GM15510 (cell line): ENCODE results near the gene TSPAN14.

ENCODE experiments used
- POLR2A ChIP-seq: IDR thresholded peaks from 3 replicates; pipeline ENCODE4 v1.6.1; 2011; ENCODE audit warnings: borderline replicate concordance; ENCODE audit not compliant: insufficient read length; ENCODE audit errors: extremely low read depth

The TSPAN14 gene, protein sequence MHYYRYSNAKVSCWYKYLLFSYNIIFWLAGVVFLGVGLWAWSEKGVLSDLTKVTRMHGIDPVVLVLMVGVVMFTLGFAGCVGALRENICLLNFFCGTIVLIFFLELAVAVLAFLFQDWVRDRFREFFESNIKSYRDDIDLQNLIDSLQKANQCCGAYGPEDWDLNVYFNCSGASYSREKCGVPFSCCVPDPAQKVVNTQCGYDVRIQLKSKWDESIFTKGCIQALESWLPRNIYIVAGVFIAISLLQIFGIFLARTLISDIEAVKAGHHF

GRCh38 chr10:80453842-80454512, at the start of gene TSPAN14:
TSPAN14 (plus strand) TSS chr10:80454310; CDS start chr10:80489234, 34,924 bp downstream.
- TF ChIP-seq POLR2A: peak; percentile 70

- TF ChIP-seq POLR2A: no peak
Observed at GRCh38 chr10:80405035-80405434, 49.1 kb upstream of the TSPAN14 start.

DNA sequence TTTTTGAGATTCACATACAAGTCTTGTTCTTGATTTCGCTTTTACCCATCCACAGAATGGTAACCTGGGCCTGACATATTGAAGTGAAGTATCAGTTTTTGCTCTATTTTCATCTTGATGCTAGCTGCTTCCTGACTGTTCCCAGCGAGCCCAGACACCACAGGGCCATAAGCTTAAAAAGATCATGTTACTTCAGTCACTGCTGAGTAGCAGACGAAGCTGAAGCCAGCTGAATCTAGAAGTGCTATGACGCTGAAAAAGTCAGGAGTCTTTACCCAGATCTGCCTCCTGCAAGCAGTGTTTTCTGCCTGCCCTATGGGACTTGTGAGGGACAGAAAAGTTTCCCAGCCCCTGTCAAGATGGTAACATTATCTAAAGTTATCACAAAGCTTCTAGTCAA, 48.5 kb upstream of the TSPAN14 start:
- no peak for TF ChIP-seq POLR2A

DNA sequence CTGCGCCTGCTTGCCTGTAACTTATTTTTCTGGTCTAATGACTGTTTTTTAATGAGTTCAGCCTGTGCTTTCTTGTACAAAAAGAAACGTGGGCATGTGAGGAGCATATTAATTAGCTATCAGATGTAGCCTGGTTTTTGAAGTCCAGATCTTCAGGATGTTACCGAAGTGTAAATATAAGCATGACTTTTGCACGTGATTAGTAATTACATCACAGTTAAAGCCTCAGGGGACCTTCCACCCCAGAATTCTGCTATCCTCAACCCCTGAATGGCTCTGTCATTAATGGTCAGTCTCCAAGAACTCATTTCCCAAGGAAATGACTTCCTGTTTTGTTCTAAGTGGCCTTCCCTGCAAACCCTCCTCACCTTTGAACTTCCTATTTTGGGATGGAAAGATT, 47.9 kb upstream of the TSPAN14 start:
- no peak for TF ChIP-seq POLR2A

GRCh38 chr10:80407812-80408241, 46.3 kb upstream of the TSPAN14 start:
- TF ChIP-seq POLR2A: no peak

- TF ChIP-seq POLR2A: peak; percentile 59
Observed at GRCh38 chr10:80408242-80409101, 45.6 kb upstream of the TSPAN14 start, which contains the start of gene PRXL2A. PRXL2A (plus strand) TSS chr10:80408551; CDS start chr10:80420468, 11,917 bp downstream.

- no peak for TF ChIP-seq POLR2A
Observed at GRCh38 chr10:80409121-80409520, 45.0 kb upstream of the TSPAN14 start.

DNA sequence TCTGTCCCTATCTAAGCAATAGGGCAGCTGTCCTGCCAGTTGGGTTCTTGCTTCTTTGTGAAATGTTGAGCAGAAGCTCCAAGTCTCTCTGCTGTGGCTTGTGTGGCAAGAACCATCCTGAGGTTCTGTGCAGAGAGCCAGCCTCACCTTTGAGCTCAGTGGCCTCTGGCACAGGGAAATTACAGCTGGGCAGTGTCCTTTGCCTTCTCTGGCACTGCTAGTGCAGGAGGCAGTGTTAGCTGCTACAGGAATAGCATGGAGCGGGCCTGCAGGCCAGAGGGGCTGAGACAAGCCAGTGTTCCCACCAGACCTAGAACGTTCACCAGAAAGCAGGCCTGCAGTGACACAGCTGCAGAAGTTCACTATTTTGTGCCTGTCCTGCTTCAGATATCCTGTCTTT, 44.0 kb upstream of the TSPAN14 start:
- TF ChIP-seq POLR2A: no peak

DNA sequence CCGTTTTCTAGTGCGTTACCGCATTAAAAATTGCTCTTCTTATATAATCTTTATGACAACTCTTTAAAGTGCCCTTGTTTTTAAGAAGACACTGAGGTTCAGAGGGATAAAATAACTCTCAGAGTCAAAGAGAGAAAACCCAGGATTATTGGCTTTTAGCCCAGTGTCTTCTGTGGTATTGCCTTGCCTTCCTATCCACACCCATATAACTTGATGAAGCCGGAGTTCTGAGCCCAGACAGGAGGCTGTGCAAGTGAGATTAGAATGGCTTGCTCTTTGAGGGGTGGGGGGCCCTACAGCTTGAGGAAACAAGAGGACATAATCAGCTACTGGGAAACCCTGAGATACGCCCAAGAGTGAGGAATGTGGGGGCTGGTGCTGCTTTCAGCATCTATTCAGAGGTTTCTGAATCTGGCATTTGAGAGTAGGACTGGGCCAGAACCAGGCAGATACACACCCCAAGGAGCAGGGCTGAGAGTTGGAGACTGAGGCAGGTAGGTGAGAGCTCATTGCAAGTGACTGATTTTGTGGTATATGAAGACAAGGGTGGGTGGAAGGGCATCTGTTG, 43.4 kb upstream of the TSPAN14 start:
- TF ChIP-seq POLR2A: no peak

DNA sequence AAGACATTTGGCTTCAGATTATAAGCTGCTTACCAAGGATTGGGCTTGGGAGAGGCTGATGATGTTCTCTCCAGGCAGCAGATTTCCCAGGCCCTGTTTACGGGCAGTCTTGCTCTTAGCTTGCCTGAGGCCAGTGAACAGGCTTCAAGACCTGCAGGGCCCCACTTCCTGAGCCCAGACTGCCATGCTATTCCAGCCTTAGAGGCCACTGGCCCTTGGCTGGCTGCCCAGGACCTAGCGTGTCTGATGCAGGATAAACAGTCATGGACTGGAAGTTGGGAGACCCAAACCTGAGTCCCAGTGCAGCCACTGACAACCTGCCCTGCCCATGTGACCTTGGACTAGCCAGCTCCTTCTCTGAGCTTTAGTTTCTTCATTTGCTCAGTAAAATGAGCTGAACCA, 42.8 kb upstream of the TSPAN14 start:
- no peak for TF ChIP-seq POLR2A

DNA sequence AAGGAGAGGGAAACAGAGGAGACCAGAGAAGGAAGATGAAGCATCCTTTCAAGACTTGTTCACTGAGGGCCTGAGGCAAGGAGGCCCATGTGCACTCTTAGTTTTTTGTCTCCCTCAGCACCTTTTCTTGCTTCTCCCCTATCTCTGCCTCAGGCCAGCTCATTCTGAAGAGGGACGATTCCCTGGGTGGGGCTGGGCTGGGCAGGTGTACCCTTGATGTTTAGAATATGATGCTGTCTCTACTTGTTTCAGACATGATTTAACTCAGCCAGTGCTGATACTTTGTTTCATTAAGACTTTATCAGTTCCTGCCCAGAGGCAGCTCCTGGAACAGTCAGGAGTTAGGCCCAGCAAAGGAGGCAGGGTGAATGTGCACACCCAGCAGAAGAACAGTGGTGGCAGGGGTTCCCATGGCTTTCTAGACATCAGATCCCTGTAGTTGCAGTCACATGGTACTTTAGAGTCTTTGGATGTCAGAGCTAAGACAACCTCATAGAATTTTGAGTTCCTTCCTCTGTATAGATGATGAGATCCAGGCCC, 42.4 kb upstream of the TSPAN14 start:
- no peak for TF ChIP-seq POLR2A

GRCh38 chr10:80412486-80412885, 41.6 kb upstream of the TSPAN14 start:
- no peak for TF ChIP-seq POLR2A

- TF ChIP-seq POLR2A: no peak
Observed at GRCh38 chr10:80413271-80413996, 40.7 kb upstream of the TSPAN14 start.
